Activated CD4-positive, alpha-beta memory T cell treated with anti-CD3 and anti-CD28 coated beads for 36 hours (primary cell): ENCODE results near the gene SH3PXD2A. TPM values are rescaled to one million over a fixed set of nuclear protein-coding genes. Genes with fewer than 3 reads are reported as not detected.
"Not testable (repeated sequence)": the region's sequence is repeated elsewhere in the genome, so short reads cannot be mapped to it uniquely, and the experiment has no call there.

Experiments
- CTCF ChIA-PET: fragments of 350-600 bp; sonication (Branson Sonifier 250); formaldehyde crosslinking; loops from one replicate; lab custom pipeline; 2021; ENCODE audit warnings: antibody characterized with exemption, inconsistent platforms; lab: Charles Lee
- POLR2A ChIA-PET: fragments of 350-600 bp; sonication (Branson Sonifier 250); formaldehyde crosslinking; loops from one replicate; lab custom pipeline; 2021; ENCODE audit warnings: antibody characterized with exemption; lab: Charles Lee
- DNase-seq: peaks from one replicate; pipeline ENCODE4 v3.0.0-alpha.2; 2020
- H3K27ac Mint-ChIP-seq: one replicate; pipeline ENCODE4 v1.8.0; 2021; ENCODE audit warnings: mixed read lengths
- H3K27me3 Mint-ChIP-seq: one replicate; pipeline ENCODE4 v1.8.0; 2021; ENCODE audit warnings: mixed read lengths
- H3K36me3 Mint-ChIP-seq: one replicate; pipeline ENCODE4 v1.8.0; 2021; ENCODE audit warnings: mixed read lengths
- H3K4me1 Mint-ChIP-seq: one replicate; pipeline ENCODE4 v1.8.0; 2021; ENCODE audit warnings: low read depth, mixed read lengths
- H3K4me3 Mint-ChIP-seq: one replicate; pipeline ENCODE4 v1.8.0; 2021; ENCODE audit warnings: mild to moderate bottlenecking, mixed read lengths
- H3K9me3 Mint-ChIP-seq: one replicate; pipeline ENCODE4 v1.8.0; 2021; ENCODE audit warnings: mixed read lengths
- intact Hi-C: fragments of 100-400 bp; cut with micrococcal nuclease; formaldehyde crosslinking; loops from one replicate; pipeline ENCODE4 v1.15.1; 2023
- total RNA-seq, 2 experiments: library from RNA; stranded (reverse); gene quantifications; one replicate each; pipeline ENCODE4 v1.2.3, GENCODE V29; 2021

Gene SH3PXD2A
- total RNA-seq, 2 experiments from 2014 or later = 10.0 to 10.3 TPM

DNA sequence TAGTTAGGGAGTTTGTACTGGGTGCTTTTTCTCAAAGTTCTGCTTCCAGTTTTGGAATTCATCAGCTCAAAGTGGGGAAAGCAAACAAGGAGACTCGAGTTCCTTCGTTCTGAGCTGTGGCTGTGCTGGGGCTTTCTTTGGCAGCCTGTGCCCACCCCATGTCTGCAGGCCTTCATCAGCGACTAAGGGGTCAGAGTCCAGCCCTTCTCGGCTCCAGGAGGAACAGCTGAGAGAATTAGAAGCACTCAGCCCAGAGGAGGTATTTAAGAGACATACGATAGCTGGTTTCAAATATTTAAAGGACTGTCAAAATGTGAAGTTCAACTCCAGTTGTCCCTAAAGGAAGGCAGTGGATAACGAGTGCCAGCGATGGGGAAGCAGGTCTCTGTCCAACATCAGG lies 41.3 kb downstream of the SH3PXD2A start:
- CTCF ChIA-PET = interaction anchor here (0.7 to 2.0 kb wide), 3 partner anchors 41 to 101 kb away, joined by 3 to 6 read pairs (median 4); no protein-coding TSS in a partner anchor
- H3K9me3 Mint-ChIP-seq = no peaks in the 10 kb centered on the region

DNA sequence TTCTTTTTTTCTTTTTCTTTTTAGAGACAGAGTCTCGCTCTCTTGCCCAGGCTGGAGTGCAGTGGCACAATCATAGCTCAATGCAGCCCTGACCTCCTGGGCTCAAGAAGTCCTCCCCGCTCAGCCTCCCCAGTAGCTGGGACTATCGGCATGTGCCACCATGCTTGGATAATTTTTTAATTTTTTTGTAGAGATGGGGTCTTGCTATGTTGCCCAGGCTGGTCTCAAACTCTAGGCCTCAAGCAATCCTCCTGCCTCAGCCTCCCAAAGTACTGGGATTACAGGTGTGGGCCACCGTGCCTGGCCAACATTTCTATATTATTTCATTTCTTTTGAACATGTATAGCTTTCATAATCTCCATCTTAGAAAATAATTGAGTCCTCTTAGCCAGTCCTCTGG lies 42.1 kb downstream of the SH3PXD2A start:
- H3K9me3 Mint-ChIP-seq, H3K4me3 Mint-ChIP-seq, H3K4me1 Mint-ChIP-seq, H3K36me3 Mint-ChIP-seq, DNase-seq, H3K27ac Mint-ChIP-seq, intact Hi-C loops, H3K27me3 Mint-ChIP-seq: not testable (repeated sequence)
- CTCF ChIA-PET = interaction anchor here (2.0 kb wide), 1 partner anchor 101 kb away, joined by 6 read pairs; no protein-coding TSS in a partner anchor
- POLR2A ChIA-PET = interaction anchor here (0.6 kb wide), 1 partner anchor 306 kb away, joined by 3 read pairs; no protein-coding TSS in a partner anchor

More for the DNA sequence above, 41.3 kb downstream of the SH3PXD2A start:
- POLR2A ChIA-PET = no interaction called here
- H3K4me1 Mint-ChIP-seq = peaks cover 3% of the 10 kb centered on the region
- no peak overlapping the region for H3K4me3 Mint-ChIP-seq
- H3K27ac Mint-ChIP-seq = no peak overlapping the region
- intact Hi-C loops = no loop called here
- H3K36me3 Mint-ChIP-seq = no peaks in the 10 kb centered on the region
- no peak for DNase-seq
- H3K27me3 Mint-ChIP-seq = no peaks in the 10 kb centered on the region

DNA sequence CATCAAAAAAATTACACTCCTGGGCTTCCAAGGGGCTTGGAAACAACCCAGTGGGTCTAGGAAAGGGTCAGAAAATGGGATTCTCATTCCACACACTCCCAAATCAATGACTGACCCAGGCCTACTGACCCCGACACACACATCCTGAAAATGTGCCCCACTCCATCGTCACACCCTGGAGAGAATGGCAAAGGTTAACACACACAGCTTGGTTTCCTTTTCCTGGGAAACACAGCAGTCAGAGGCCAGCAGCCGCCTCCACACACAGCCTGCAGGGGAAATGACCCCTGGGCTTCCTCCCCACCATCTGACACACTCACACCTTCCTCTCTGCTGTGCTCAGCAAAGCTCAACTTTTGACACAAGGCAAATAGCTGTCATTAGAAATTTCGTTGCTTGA lies 42.9 kb downstream of the SH3PXD2A start:
- POLR2A ChIA-PET = no interaction called here
- intact Hi-C loops = no loop called here
- Mint-ChIP-seq H3K36me3 (no peaks in the 10 kb centered on the region), H3K27ac (no peak overlapping the region), H3K4me3 (no peak overlapping the region), H3K4me1 (peaks cover 3% of the 10 kb centered on the region), H3K9me3 (no peaks in the 10 kb centered on the region), H3K27me3 (no peaks in the 10 kb centered on the region)
- no peak for DNase-seq
- CTCF ChIA-PET = interaction anchor here (1.3 kb wide), 1 partner anchor 31 kb away, joined by 3 read pairs; no protein-coding TSS in a partner anchor

DNA sequence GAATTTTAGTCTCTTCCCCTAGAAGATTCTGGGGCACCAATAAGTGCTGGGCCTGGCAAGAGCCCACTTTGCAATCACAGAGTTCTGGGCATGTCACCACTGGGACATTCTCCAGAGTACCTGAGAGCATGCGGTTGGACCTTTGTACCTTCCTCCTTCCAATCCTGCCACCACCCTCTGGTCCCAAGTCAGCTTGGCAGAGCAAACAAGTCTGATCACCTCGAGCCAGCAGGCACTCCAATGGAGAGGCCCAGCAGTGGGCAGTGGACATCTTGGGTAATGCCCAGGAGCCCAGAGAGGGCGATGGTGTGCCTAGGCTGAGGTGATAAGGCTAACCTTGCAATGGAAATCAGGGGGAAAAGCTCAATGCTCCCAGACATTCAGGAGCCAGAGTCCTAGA lies 43.4 kb downstream of the SH3PXD2A start:
- Mint-ChIP-seq H3K27me3 (no peaks in the 10 kb centered on the region), H3K4me3 (no peak overlapping the region), H3K9me3 (no peaks in the 10 kb centered on the region), H3K4me1 (peaks cover 3% of the 10 kb centered on the region), H3K27ac (no peak overlapping the region), H3K36me3 (no peaks in the 10 kb centered on the region)
- POLR2A ChIA-PET = no interaction called here
- DNase-seq = no peak
- intact Hi-C loops = no loop called here
- CTCF ChIA-PET = interaction anchor here (1.3 kb wide), 1 partner anchor 31 kb away, joined by 3 read pairs; no protein-coding TSS in a partner anchor

DNA sequence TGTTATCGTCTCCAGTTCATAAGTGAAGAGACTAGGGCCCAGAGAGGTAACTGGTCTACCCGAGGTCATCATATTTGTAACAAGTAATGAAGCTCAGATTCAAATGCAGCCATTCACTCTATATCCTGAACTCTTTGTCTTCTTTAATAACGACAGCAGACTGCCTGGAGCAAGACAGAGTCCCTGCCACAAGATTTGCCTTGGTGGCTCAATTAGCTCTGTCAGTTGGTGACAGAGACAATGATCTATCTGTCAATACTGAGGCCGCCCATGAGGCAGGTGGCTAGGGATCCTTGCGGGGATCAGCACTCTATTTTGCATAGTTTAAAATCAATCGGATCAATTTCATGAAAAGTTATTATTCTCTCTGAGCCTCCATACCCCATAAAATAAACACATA lies 43.9 kb downstream of the SH3PXD2A start:
- Mint-ChIP-seq H3K36me3 (no peaks in the 10 kb centered on the region), H3K27ac (no peak overlapping the region), H3K4me3 (no peak overlapping the region), H3K27me3 (no peaks in the 10 kb centered on the region), H3K4me1 (peaks cover 2% of the 10 kb centered on the region), H3K9me3 (no peaks in the 10 kb centered on the region)
- POLR2A ChIA-PET = no interaction called here
- intact Hi-C loops = no loop called here
- DNase-seq = no peak
- CTCF ChIA-PET = interaction anchor here (1.3 kb wide), 1 partner anchor 30 kb away, joined by 3 read pairs; no protein-coding TSS in a partner anchor

DNA sequence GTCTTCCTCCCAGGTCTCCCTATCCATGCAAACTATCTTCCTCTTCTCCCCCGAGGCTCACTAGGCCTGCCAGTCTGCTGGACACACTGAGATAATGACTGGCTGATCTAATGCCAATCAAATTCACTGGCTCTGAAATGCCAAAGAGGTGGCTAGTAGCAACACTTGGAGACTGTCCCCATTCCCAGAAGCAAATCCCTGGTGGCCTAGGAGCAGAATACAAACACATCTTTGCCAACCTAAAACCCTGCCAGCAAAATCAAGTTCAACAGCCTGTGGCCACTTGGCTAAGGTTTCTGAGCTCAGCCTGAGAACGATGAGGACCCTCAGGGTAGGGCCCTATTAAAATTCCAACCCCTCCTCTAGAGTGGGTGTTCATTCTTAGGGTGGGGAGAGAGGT lies 46.6 kb downstream of the SH3PXD2A start:
- no peak overlapping the region for H3K4me3 Mint-ChIP-seq
- ChIA-PET POLR2A (no interaction called here), CTCF (no interaction called here)
- intact Hi-C loops = loop anchor here (10.0 kb wide), 1 partner anchor 94 kb away; no protein-coding TSS in a partner anchor
- H3K9me3 Mint-ChIP-seq = no peaks in the 10 kb centered on the region
- DNase-seq = no peak
- no peaks in the 10 kb centered on the region for H3K27me3 Mint-ChIP-seq
- H3K27ac Mint-ChIP-seq = no peak overlapping the region
- H3K4me1 Mint-ChIP-seq = peaks cover 4% of the 10 kb centered on the region
- no peaks in the 10 kb centered on the region for H3K36me3 Mint-ChIP-seq

DNA sequence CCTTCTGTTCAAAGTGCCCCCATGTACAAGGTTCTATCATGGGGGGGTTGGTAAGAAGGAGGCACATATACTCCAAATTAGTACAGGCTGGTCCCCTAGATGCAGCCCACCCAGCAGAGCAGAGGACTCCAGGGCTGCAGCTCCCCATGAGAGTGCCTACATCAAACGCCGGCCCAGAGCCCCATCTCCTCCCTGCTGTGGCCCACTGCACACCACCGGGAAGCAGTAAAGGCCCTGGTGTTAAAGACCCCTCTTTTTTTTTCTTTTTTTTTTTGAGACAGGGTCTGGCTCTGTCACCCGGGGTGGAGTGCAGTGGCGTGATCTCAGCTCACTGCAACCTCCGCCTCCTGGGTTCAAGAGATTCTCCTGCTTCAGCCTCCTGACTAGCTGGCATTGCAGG lies 47.4 kb downstream of the SH3PXD2A start:
- no peak for DNase-seq
- H3K36me3 Mint-ChIP-seq = no peaks in the 10 kb centered on the region
- intact Hi-C loops = loop anchor here (10.0 kb wide), 1 partner anchor 93 kb away; no protein-coding TSS in a partner anchor
- H3K4me3 Mint-ChIP-seq = no peak overlapping the region
- H3K9me3 Mint-ChIP-seq = no peaks in the 10 kb centered on the region
- ChIA-PET POLR2A (no interaction called here), CTCF (no interaction called here)
- no peak overlapping the region for H3K27ac Mint-ChIP-seq
- H3K27me3 Mint-ChIP-seq = no peaks in the 10 kb centered on the region
- H3K4me1 Mint-ChIP-seq = peaks cover 8% of the 10 kb centered on the region

DNA sequence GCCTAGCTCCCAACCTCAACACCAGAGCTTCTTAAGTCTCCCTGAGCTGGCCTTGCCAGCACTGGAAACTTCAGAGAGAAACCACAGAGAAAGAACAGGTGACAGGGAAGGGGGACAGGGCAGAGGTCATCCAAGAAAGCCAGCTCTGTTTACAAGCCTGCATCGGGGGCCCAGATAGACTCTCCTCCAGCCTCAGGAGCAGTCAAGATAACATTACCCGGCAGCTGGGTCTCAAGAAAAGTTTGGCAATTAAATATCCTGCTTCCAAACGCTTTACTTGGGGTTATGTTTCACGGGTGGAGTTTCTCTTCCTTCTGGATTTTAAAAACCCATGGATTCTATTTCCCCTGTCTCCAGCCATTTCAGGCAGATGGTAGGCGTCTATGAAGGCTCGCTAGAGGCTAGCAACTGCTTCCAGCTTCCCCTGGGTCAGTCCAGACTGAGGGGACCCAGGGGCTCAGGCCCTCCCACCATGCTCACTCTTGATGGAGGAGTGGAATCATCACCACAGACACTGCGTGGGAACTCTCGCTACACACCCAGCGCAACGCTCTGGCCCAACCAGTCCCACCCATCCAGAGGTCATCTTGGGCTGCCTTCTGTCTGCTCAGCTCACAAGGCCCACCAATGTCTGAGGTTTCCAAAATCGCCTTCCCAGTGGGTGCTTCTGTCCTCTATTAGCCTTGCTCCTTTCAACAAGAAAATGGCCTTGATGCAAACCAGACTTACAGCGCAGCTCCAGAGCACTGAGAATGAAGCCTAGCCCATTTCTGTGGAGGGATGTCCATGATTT lies 48.8 kb downstream of the SH3PXD2A start:
- Mint-ChIP-seq H3K27me3 (no peaks in the 10 kb centered on the region), H3K36me3 (no peaks in the 10 kb centered on the region), H3K9me3 (no peaks in the 10 kb centered on the region), H3K4me1 (peaks cover 8% of the 10 kb centered on the region), H3K4me3 (no peak overlapping the region), H3K27ac (no peak overlapping the region)
- intact Hi-C loops = loop anchor here (10.0 kb wide), 1 partner anchor 92 kb away; no protein-coding TSS in a partner anchor
- DNase-seq = no peak
- ChIA-PET CTCF (no interaction called here), POLR2A (no interaction called here)

DNA sequence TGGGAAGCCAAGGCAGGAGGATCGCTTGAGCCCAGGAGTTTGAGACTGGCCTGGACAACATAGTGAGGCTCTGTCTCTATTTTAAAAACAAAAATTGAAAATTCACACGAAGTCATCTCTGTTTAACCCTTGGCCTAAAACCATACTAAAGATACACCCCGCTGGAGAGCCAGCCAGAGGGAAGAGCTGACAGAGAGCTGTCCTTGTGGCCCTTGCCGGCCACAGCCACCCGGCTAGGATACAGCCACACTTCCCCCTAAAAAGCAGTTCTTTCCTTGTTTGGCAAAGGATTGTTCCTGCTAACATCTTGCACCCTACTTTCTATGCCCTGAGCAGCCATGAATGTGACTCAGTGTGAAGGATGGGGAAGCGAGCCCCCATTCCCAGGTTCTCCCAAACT lies 49.6 kb downstream of the SH3PXD2A start:
- no peak for DNase-seq
- H3K4me1 Mint-ChIP-seq = peaks cover 14% of the 10 kb centered on the region
- H3K27ac Mint-ChIP-seq = no peak overlapping the region
- no peaks in the 10 kb centered on the region for H3K27me3 Mint-ChIP-seq
- POLR2A ChIA-PET = no interaction called here
- no peaks in the 10 kb centered on the region for H3K9me3 Mint-ChIP-seq
- CTCF ChIA-PET = no interaction called here
- no peak overlapping the region for H3K4me3 Mint-ChIP-seq
- intact Hi-C loops = loop anchor here (10.0 kb wide), 1 partner anchor 91 kb away; no protein-coding TSS in a partner anchor
- H3K36me3 Mint-ChIP-seq = no peaks in the 10 kb centered on the region

DNA sequence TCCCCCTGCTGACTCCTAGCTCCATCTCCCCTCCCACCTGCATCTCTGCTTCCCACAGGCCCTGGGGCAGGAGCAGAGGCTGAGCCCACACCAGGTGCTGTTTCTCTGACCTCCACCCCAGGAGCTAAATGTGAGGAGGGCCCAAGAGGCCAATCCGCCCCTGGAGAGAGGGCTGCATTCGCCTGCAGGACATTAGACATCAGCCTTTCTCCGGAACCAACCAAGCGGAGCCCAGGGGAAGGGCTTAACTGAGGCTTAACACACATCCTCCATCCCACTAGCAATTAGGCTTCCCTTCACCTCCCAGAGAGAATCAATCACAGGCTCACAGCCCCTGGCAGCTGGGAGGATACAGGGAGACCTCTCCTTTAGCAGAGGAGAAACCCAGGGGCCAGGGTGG lies 50.5 kb downstream of the SH3PXD2A start:
- peaks cover 21% of the 10 kb centered on the region for H3K4me1 Mint-ChIP-seq
- no peaks in the 10 kb centered on the region for H3K27me3 Mint-ChIP-seq
- H3K4me3 Mint-ChIP-seq = no peak overlapping the region
- H3K9me3 Mint-ChIP-seq = no peaks in the 10 kb centered on the region
- CTCF ChIA-PET = interaction anchor here (1.3 kb wide), 1 partner anchor 92 kb away, joined by 4 read pairs; no protein-coding TSS in a partner anchor
- intact Hi-C loops = loop anchor here (5.0 to 10.0 kb wide), 3 partner anchors 38 to 90 kb away; no protein-coding TSS in a partner anchor
- POLR2A ChIA-PET = no interaction called here
- no peaks in the 10 kb centered on the region for H3K36me3 Mint-ChIP-seq
- no peak overlapping the region for H3K27ac Mint-ChIP-seq
- DNase-seq = no peak

DNA sequence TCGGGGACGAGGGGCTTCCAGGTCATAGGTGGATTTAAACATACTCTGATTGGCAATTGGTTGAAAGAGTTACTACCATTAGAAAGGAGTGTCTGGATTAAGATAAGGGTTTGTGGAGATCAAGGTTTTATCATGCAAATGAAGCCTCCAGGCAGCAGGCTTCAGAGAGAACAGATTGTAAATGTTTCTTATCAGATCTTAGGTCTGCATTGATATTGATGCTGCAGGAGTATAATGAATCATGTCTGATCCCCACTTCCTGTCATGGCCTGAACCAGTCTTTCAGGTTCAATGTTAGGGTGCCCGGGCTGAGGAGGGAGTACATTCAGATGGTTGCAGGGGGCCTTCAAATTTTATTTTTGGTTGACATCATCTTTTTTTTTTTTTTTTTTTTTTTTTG lies 51.4 kb downstream of the SH3PXD2A start:
- Mint-ChIP-seq H3K4me3 (peak overlapping the region; percentile 33), H3K27me3 (no peaks in the 10 kb centered on the region), H3K4me1 (peaks cover 21% of the 10 kb centered on the region), H3K27ac (peak overlapping the region; percentile 19), H3K9me3 (no peaks in the 10 kb centered on the region), H3K36me3 (no peaks in the 10 kb centered on the region)
- ChIA-PET CTCF (interaction anchor here (0.6 to 1.0 kb wide), 2 partner anchors 67 to 91 kb away, joined by 3 read pairs; no protein-coding TSS in a partner anchor), POLR2A (no interaction called here)
- peak; percentile 40 for DNase-seq
- intact Hi-C loops = loop anchor here (5.0 to 10.0 kb wide), 3 partner anchors 37 to 89 kb away; no protein-coding TSS in a partner anchor

DNA sequence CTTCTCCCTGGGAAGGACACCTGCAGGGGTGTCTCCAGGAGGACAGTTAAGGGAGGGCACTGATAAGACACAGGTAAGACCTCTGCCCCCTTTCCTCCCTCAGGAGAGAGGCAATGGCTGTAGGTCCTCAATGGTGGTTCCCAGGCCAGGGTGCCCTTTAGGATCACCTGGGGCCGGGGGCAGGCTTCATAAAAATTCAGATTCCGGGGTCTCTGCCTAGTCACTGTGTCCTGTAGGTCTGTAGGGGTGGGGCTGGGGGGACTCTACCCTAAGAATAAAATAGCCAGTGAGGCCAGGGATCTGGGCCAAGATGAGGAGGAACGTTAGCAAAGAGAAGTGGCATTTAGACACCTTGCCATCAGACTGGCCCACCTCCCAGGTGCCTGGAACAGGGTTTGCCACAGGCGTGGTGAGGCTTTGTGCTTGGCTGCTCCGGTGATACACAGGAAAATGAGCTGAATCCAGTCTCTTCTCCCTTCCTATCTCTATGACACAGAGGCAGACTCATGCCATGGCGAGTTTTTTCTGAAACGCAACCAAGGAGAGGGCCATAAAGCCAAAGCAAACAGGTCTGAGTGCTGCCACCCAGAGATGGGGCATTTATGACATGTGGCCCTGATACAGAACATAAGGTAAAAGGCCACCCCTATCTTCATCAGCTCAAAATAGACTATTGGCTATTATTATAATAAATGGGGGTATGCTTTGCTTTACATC lies 52.6 kb downstream of the SH3PXD2A start:
- intact Hi-C loops = loop anchor here (5.0 to 10.0 kb wide), 3 partner anchors 35 to 88 kb away; no protein-coding TSS in a partner anchor
- Mint-ChIP-seq H3K4me3 (no peak overlapping the region), H3K36me3 (no peaks in the 10 kb centered on the region), H3K27ac (no peak overlapping the region), H3K4me1 (peaks cover 21% of the 10 kb centered on the region), H3K27me3 (no peaks in the 10 kb centered on the region), H3K9me3 (no peaks in the 10 kb centered on the region)
- ChIA-PET POLR2A (no interaction called here), CTCF (interaction anchor here (0.8 to 1.0 kb wide), 2 partner anchors 83 to 90 kb away, joined by 3 read pairs; no protein-coding TSS in a partner anchor)
- no peak for DNase-seq
